ENCODE measurements around the gene TRPT1. TPM values are rescaled to one million over a fixed set of nuclear protein-coding genes. Genes with fewer than 3 reads are reported as not detected.

Gene TRPT1
- total and polyA plus RNA-seq, 9 of the 15 experiments (the other 6 are each of a cell fraction or from before 2014, with no cell fraction given): 4.6 to 41.7 (median 23.1) TPM

DNA sequence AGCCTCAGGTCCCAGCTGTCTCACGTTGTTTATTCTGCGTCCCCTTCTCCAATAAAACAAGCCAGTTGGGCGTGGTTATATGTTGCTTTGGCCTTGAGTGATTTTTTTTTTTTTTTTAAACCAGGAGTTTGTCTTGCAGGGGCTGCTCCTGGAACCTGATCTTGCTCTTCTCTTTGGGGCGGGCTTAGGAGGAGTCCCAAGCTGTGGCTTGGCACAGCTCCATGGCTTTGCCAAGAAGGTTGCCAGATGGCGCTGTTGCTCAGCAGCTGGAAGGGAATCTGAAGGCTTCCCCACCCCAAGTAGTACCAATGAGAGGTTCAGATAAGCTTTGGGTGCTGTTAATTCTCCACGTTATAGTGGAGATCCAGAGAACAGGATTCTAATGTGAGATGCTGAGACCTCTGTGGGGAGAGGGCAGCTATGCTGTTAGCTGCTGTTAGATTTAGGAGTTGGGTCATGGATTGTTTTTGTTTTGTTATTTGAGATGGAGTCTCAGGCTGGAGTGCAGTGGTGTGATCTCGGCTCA, 21.5 kb downstream of the TRPT1 start (continued):
- TF ChIP-seq, protein P1, sequence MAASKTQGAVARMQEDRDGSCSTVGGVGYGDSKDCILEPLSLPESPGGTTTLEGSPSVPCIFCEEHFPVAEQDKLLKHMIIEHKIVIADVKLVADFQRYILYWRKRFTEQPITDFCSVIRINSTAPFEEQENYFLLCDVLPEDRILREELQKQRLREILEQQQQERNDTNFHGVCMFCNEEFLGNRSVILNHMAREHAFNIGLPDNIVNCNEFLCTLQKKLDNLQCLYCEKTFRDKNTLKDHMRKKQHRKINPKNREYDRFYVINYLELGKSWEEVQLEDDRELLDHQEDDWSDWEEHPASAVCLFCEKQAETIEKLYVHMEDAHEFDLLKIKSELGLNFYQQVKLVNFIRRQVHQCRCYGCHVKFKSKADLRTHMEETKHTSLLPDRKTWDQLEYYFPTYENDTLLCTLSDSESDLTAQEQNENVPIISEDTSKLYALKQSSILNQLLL (CRISPR knock-in tag; IDR thresholded peaks at IDR 0.05; ENCODE audit: borderline replicate concordance): no peak
- no peak for TF ChIP-seq CEBPB (tag; IDR thresholded peaks at IDR 0.05)
- no peak for TF ChIP-seq IFI16 (CRISPR knock-in tag; IDR thresholded peaks at IDR 0.05)
- TF ChIP-seq, protein P2, sequence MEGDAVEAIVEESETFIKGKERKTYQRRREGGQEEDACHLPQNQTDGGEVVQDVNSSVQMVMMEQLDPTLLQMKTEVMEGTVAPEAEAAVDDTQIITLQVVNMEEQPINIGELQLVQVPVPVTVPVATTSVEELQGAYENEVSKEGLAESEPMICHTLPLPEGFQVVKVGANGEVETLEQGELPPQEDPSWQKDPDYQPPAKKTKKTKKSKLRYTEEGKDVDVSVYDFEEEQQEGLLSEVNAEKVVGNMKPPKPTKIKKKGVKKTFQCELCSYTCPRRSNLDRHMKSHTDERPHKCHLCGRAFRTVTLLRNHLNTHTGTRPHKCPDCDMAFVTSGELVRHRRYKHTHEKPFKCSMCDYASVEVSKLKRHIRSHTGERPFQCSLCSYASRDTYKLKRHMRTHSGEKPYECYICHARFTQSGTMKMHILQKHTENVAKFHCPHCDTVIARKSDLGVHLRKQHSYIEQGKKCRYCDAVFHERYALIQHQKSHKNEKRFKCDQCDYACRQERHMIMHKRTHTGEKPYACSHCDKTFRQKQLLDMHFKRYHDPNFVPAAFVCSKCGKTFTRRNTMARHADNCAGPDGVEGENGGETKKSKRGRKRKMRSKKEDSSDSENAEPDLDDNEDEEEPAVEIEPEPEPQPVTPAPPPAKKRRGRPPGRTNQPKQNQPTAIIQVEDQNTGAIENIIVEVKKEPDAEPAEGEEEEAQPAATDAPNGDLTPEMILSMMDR (IDR thresholded peaks at IDR 0.05 in 2 of 3, conservative IDR thresholded peaks at IDR 0.05 in 1 of 3; ENCODE audit: insufficient read depth in 2 of 3, low read depth in 1 of 3, low read length in 3 of 3): peak; percentile 86 to 97 (median 95)
- TF ChIP-seq C11orf30 (IDR thresholded peaks at IDR 0.05; ENCODE audit: low read depth): no peak
- TF ChIP-seq SRSF7 (optimal IDR thresholded peaks at IDR 0.05; ENCODE audit: low read depth, low read length): no peak
- TF ChIP-seq, protein P3, sequence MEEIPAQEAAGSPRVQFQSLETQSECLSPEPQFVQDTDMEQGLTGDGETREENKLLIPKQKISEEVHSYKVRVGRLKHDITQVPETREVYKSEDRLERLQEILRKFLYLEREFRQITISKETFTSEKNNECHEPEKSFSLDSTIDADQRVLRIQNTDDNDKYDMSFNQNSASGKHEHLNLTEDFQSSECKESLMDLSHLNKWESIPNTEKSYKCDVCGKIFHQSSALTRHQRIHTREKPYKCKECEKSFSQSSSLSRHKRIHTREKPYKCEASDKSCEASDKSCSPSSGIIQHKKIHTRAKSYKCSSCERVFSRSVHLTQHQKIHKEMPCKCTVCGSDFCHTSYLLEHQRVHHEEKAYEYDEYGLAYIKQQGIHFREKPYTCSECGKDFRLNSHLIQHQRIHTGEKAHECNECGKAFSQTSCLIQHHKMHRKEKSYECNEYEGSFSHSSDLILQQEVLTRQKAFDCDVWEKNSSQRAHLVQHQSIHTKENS (CRISPR knock-in tag; IDR thresholded peaks at IDR 0.05): no peak
- TF ChIP-seq CHD1 (IDR thresholded peaks at IDR 0.05; ENCODE audit: low read length): no peak
- no peak for TF ChIP-seq MTA1 (IDR thresholded peaks at IDR 0.05; ENCODE audit: borderline replicate concordance)
- no peak for TF ChIP-seq HNRNPL (IDR thresholded peaks at IDR 0.05; ENCODE audit: low read depth, low read length)
- no peak for TF ChIP-seq ZNF232 (CRISPR knock-in tag; IDR thresholded peaks at IDR 0.05)
- no peak for TF ChIP-seq ZNF778 (CRISPR knock-in tag; IDR thresholded peaks at IDR 0.05)
- TF ChIP-seq BMI1 (IDR thresholded peaks at IDR 0.05; ENCODE audit: low read length): no peak
- peak; percentile 40; the same call in 1 of the 2 replicates for TF ChIP-seq ARID1B (IDR thresholded peaks at IDR 0.05)
- TF ChIP-seq, protein P4, sequence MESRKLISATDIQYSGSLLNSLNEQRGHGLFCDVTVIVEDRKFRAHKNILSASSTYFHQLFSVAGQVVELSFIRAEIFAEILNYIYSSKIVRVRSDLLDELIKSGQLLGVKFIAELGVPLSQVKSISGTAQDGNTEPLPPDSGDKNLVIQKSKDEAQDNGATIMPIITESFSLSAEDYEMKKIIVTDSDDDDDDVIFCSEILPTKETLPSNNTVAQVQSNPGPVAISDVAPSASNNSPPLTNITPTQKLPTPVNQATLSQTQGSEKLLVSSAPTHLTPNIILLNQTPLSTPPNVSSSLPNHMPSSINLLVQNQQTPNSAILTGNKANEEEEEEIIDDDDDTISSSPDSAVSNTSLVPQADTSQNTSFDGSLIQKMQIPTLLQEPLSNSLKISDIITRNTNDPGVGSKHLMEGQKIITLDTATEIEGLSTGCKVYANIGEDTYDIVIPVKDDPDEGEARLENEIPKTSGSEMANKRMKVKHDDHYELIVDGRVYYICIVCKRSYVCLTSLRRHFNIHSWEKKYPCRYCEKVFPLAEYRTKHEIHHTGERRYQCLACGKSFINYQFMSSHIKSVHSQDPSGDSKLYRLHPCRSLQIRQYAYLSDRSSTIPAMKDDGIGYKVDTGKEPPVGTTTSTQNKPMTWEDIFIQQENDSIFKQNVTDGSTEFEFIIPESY (CRISPR knock-in tag; IDR thresholded peaks at IDR 0.05): peak; percentile 69; the same call in 1 of the 2 replicates
- TF ChIP-seq, protein P5, sequence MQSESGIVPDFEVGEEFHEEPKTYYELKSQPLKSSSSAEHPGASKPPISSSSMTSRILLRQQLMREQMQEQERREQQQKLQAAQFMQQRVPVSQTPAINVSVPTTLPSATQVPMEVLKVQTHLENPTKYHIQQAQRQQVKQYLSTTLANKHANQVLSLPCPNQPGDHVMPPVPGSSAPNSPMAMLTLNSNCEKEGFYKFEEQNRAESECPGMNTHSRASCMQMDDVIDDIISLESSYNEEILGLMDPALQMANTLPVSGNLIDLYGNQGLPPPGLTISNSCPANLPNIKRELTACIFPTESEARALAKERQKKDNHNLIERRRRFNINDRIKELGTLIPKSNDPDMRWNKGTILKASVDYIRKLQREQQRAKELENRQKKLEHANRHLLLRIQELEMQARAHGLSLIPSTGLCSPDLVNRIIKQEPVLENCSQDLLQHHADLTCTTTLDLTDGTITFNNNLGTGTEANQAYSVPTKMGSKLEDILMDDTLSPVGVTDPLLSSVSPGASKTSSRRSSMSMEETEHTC (IDR thresholded peaks at IDR 0.05): no peak
- TF ChIP-seq RBM22 (IDR thresholded peaks at IDR 0.05; ENCODE audit: low read depth, low read length, poor library complexity, severe bottlenecking): no peak
- TF ChIP-seq, protein P6, sequence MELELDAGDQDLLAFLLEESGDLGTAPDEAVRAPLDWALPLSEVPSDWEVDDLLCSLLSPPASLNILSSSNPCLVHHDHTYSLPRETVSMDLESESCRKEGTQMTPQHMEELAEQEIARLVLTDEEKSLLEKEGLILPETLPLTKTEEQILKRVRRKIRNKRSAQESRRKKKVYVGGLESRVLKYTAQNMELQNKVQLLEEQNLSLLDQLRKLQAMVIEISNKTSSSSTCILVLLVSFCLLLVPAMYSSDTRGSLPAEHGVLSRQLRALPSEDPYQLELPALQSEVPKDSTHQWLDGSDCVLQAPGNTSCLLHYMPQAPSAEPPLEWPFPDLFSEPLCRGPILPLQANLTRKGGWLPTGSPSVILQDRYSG (tag; conservative IDR thresholded peaks at IDR 0.05; ENCODE audit: low read depth): no peak
- TF ChIP-seq ZBTB17 (CRISPR knock-in tag; IDR thresholded peaks at IDR 0.05): no peak
- no peak for TF ChIP-seq SAP30 (IDR thresholded peaks at IDR 0.05; ENCODE audit: borderline replicate concordance, insufficient read depth, low read depth, low read length, poor library complexity, severe bottlenecking)
